ENCODE data around the gene MMP3. TPM values are rescaled to one million over a fixed set of nuclear protein-coding genes. Genes with fewer than 3 reads are reported as not detected.

MMP3 gene
- total RNA-seq, 2 donors from 2014 or later, result 0.41 TPM; not detected in 1

GRCh38 chr11:102864724-102865123, 21.3 kb upstream of the MMP3 start:
- Histone ChIP-seq H3K4me3 (no peak overlapping the region), H3K9me3 (no peaks in the 10 kb centered on the region), H3K27ac (no peak overlapping the region), H3K27me3 (replicated peaks; ENCODE audit: insufficient read depth) (no peaks in the 10 kb centered on the region), H3K4me1 (replicated peaks) (no peaks in the 10 kb centered on the region), H3K36me3 (no peaks in the 10 kb centered on the region)
- no peak for DNase-seq (ENCODE audit: low spot score)
- 87% methylated on average over 1 of the region's 1 CpG for WGBS
- TF ChIP-seq POLR2AphosphoS5 (IDR thresholded peaks at IDR 0.05), result no peak
- TF ChIP-seq CTCF (IDR thresholded peaks at IDR 0.05), result no peak
- TF ChIP-seq POLR2A (IDR thresholded peaks at IDR 0.05), result no peak
- intact Hi-C loops (cut with DNase I), result no loop called here

GRCh38 chr11:102853956-102854355, 10.5 kb upstream of the MMP3 start:
- Histone ChIP-seq H3K27ac (no peak overlapping the region), H3K36me3 (no peaks in the 10 kb centered on the region), H3K27me3 (replicated peaks; ENCODE audit: insufficient read depth) (no peaks in the 10 kb centered on the region), H3K9me3 (no peaks in the 10 kb centered on the region), H3K4me3 (no peak overlapping the region), H3K4me1 (replicated peaks) (no peaks in the 10 kb centered on the region)
- no peak for DNase-seq (ENCODE audit: low spot score)
- TF ChIP-seq POLR2AphosphoS5 (IDR thresholded peaks at IDR 0.05), result no peak
- TF ChIP-seq CTCF (IDR thresholded peaks at IDR 0.05), result no peak
- TF ChIP-seq POLR2A (IDR thresholded peaks at IDR 0.05), result no peak
- intact Hi-C loops (cut with DNase I), result no loop called here
- 35% methylated on average over 2 of the region's 2 CpGs for WGBS

GRCh38 chr11:102853055-102853454, 9.6 kb upstream of the MMP3 start:
- TF ChIP-seq POLR2AphosphoS5 (IDR thresholded peaks at IDR 0.05) (no peak), POLR2A (IDR thresholded peaks at IDR 0.05) (no peak), CTCF (IDR thresholded peaks at IDR 0.05) (no peak)
- Histone ChIP-seq H3K27me3 (replicated peaks; ENCODE audit: insufficient read depth) (no peaks in the 10 kb centered on the region), H3K9me3 (no peaks in the 10 kb centered on the region), H3K27ac (no peak overlapping the region), H3K4me3 (no peak overlapping the region), H3K36me3 (no peaks in the 10 kb centered on the region), H3K4me1 (replicated peaks) (no peaks in the 10 kb centered on the region)
- no peak for DNase-seq (ENCODE audit: low spot score)
- WGBS, result 86% methylated on average over 3 of the region's 3 CpGs
- intact Hi-C loops (cut with DNase I), result no loop called here

- WGBS, result 79% methylated on average over 7 of the region's 7 CpGs
Measured at GRCh38 chr11:102850973-102851745, 7.8 kb upstream of the MMP3 start.

More at GRCh38 chr11:102850973-102851745, 7.8 kb upstream of the MMP3 start:
- no peak for TF ChIP-seq CTCF (IDR thresholded peaks at IDR 0.05)
- no peak for TF ChIP-seq POLR2A (IDR thresholded peaks at IDR 0.05)
- no peak for TF ChIP-seq POLR2AphosphoS5 (IDR thresholded peaks at IDR 0.05)
- H3K9me3 ChIP-seq, result no peaks in the 10 kb centered on the region
- H3K4me3 ChIP-seq, result no peak overlapping the region
- no peak for DNase-seq (ENCODE audit: low spot score)
- no peaks in the 10 kb centered on the region for H3K27me3 ChIP-seq (replicated peaks; ENCODE audit: insufficient read depth)
- no peak overlapping the region for H3K27ac ChIP-seq
- H3K36me3 ChIP-seq, result no peaks in the 10 kb centered on the region
- intact Hi-C loops (cut with DNase I), result no loop called here
- no peaks in the 10 kb centered on the region for H3K4me1 ChIP-seq (replicated peaks)

All from prostate gland (tissue), 2 donors.